K562 (cell line): ENCODE results near the gene CYP24A1. TPM values are rescaled to one million over a fixed set of nuclear protein-coding genes. Genes with fewer than 3 reads are reported as not detected.

ENCODE experiments used
- BRD4 ChIP-seq: fragments of 200-600 bp; sonication (generic); IDR thresholded peaks from 2 replicates; pipeline ENCODE4 v1.6.1; 2017; ENCODE audit warnings: inconsistent platforms
- DNMT1 ChIP-seq: fragments of 450-650 bp; IDR thresholded peaks from 2 replicates; pipeline ENCODE4 v1.6.1; 2016; ENCODE audit warnings: antibody characterized with exemption, mild to moderate bottlenecking
- HDAC1 ChIP-seq, 2 experiments: fragments of 450-650 bp; IDR thresholded peaks; 2 replicates each; pipeline ENCODE4 v1.6.1; 2016 to 2017; ENCODE audit warnings: inconsistent platforms in 1 of 2, mild to moderate bottlenecking in 1 of 2, moderate library complexity in 1 of 2
- MIER1 ChIP-seq: fragments of 450-650 bp; IDR thresholded peaks from 2 replicates; pipeline ENCODE4 v1.6.1; 2016; ENCODE audit warnings: antibody characterized with exemption, mild to moderate bottlenecking, low read depth
- PTBP1 ChIP-seq: fragments of 200-400 bp; formaldehyde crosslinking; IDR thresholded peaks from 2 replicates; pipeline ENCODE4 v1.6.1; 2017; ENCODE audit warnings: low read depth, low read length
- ZNF175 ChIP-seq: fragments of 200-800 bp; sonication (Bioruptor generic); IDR thresholded peaks from 2 replicates; pipeline ENCODE4 v1.6.1; 2016; ENCODE audit warnings: low read depth, mild to moderate bottlenecking, missing genetic modification characterization, missing compliant biosample characterization
- polyA plus RNA-seq, 8 experiments: library from polyadenylated mRNA; depleted of rRNA in 4 of 8; stranded (reverse) in 5 of 8; unstranded in 3 of 8; fragments of >200 nt; fragmentation: Nextera tagmentation in 2 of 8; fragmentation: Illumina TruSeq in 1 of 8; extraction: Ambion mirVana in 2 of 8; extraction: Trizol in 1 of 8; gene quantifications; 2 replicates each; pipeline versions ENCODE4 v1.2.1 to v1.2.3, GENCODE V29; 2011 to 2014; ENCODE audit warnings: inconsistent platforms in 1 of 8, missing spikeins in 1 of 8
- total RNA-seq, 7 experiments: library from RNA; depleted of rRNA in 6 of 7; stranded (reverse); fragments of >200 nt in 6 of 7; fragmentation: Illumina TruSeq in 2 of 7; extraction: Trizol in 2 of 7; gene quantifications; 2 replicates each; pipeline versions ENCODE4 v1.2.1 to v1.2.3, GENCODE V29; 2011 to 2021; ENCODE audit warnings: low replicate concordance in 1 of 7
- TF ChIP-seq, protein P1 (sequence below): fragments of 450-650 bp; IDR thresholded peaks from 2 replicates; pipeline ENCODE4 v1.6.1; 2017; ENCODE audit warnings: antibody characterized with exemption, mild to moderate bottlenecking
- TF ChIP-seq, protein P2 (sequence below), 2 experiments: fragments of 450-650 bp in 1 of 2; sonication (generic) in 1 of 2; formaldehyde crosslinking in 1 of 2; IDR thresholded peaks in 1 of 2; conservative IDR thresholded peaks in 1 of 2; 2 replicates each; pipeline versions ENCODE4 v1.6.1 to v1.8.1; 2016 to 2023; ENCODE audit warnings: mild to moderate bottlenecking in 2 of 2, moderate library complexity in 2 of 2, inconsistent platforms in 1 of 2, missing genetic modification reagents in 1 of 2
- TF ChIP-seq, protein P3 (sequence below): fragments of 450-650 bp; IDR thresholded peaks from 2 replicates; pipeline ENCODE4 v1.6.1; 2014; ENCODE audit warnings: low read depth, mild to moderate bottlenecking, moderate library complexity, borderline replicate concordance
- TF ChIP-seq, protein P4 (sequence below): fragments of 150-350 bp; conservative IDR thresholded peaks from 2 replicates; pipeline ENCODE4 v1.6.1; 2014; ENCODE audit warnings: low read length

The CYP24A1 gene
- total and polyA plus RNA-seq, 9 of the 15 experiments (the other 6 are each of a cell fraction or from before 2014, with no cell fraction given) = 0.04 TPM; not detected in 8

DNA sequence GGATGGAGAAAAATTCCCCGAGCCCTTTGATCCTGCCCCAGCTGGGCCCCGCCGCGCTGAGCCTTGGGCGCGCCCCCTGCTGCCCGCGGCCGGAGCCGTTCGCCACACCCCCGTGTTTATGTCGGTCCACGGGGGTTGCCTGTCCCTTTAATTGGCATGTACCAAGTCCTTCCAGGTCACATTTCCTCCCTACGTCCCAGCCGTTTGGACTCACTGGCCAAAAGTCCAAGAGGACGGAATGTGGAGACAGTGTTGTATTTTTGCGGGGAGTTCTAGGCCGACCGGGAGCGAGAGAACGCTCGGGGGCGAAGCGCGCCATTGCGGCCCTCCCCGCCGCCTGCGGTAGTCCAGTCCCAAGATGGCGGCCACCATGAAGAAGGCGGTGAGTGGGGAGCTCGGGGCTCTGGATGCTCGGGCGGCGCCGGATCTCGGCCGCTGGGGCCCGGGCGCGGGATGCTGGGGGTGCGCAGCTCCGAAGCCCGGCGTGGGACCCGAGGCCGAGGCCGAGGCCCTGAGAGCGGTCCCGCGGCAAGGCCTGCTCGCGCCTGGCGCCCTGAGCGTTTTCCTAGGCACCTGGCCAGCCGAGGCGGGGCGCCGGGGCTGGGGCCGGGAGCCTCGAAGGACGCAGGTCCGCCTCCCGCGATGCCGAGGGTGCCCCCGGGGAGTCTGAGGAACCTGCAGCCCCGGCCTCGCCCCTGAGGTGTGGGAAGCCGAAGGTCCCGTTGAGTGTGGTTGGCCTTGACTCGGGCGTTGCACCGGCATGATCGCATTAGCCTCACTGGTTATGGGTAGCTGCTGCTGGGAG lies 34.2 kb upstream of the CYP24A1 start, which contains the start of gene PFDN4 (continued):
- TF ChIP-seq, protein P1, sequence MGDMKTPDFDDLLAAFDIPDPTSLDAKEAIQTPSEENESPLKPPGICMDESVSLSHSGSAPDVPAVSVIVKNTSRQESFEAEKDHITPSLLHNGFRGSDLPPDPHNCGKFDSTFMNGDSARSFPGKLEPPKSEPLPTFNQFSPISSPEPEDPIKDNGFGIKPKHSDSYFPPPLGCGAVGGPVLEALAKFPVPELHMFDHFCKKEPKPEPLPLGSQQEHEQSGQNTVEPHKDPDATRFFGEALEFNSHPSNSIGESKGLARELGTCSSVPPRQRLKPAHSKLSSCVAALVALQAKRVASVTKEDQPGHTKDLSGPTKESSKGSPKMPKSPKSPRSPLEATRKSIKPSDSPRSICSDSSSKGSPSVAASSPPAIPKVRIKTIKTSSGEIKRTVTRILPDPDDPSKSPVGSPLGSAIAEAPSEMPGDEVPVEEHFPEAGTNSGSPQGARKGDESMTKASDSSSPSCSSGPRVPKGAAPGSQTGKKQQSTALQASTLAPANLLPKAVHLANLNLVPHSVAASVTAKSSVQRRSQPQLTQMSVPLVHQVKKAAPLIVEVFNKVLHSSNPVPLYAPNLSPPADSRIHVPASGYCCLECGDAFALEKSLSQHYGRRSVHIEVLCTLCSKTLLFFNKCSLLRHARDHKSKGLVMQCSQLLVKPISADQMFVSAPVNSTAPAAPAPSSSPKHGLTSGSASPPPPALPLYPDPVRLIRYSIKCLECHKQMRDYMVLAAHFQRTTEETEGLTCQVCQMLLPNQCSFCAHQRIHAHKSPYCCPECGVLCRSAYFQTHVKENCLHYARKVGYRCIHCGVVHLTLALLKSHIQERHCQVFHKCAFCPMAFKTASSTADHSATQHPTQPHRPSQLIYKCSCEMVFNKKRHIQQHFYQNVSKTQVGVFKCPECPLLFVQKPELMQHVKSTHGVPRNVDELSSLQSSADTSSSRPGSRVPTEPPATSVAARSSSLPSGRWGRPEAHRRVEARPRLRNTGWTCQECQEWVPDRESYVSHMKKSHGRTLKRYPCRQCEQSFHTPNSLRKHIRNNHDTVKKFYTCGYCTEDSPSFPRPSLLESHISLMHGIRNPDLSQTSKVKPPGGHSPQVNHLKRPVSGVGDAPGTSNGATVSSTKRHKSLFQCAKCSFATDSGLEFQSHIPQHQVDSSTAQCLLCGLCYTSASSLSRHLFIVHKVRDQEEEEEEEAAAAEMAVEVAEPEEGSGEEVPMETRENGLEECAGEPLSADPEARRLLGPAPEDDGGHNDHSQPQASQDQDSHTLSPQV = no peak
- TF ChIP-seq, protein P2, sequence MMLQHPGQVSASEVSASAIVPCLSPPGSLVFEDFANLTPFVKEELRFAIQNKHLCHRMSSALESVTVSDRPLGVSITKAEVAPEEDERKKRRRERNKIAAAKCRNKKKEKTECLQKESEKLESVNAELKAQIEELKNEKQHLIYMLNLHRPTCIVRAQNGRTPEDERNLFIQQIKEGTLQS (IDR thresholded peaks at IDR 0.05) = peak; percentile 37; the same call in 1 of the 2 replicates
- TF ChIP-seq, protein P2 (CRISPR knock-in tag; conservative IDR thresholded peaks at IDR 0.05) = no peak
- peak; percentile 49; the same call in 1 of the 2 replicates for TF ChIP-seq MIER1
- TF ChIP-seq, protein P3, sequence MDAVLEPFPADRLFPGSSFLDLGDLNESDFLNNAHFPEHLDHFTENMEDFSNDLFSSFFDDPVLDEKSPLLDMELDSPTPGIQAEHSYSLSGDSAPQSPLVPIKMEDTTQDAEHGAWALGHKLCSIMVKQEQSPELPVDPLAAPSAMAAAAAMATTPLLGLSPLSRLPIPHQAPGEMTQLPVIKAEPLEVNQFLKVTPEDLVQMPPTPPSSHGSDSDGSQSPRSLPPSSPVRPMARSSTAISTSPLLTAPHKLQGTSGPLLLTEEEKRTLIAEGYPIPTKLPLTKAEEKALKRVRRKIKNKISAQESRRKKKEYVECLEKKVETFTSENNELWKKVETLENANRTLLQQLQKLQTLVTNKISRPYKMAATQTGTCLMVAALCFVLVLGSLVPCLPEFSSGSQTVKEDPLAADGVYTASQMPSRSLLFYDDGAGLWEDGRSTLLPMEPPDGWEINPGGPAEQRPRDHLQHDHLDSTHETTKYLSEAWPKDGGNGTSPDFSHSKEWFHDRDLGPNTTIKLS = no peak
- TF ChIP-seq DNMT1 = peak; percentile 93
- TF ChIP-seq HDAC1 (IDR thresholded peaks at IDR 0.05) = peak in 1 of 2 experiments; percentile 67; a peak in 2 of 4 replicates
- TF ChIP-seq BRD4 = no peak
- TF ChIP-seq ZNF175 (CRISPR knock-in tag) = no peak
- TF ChIP-seq, protein P4, sequence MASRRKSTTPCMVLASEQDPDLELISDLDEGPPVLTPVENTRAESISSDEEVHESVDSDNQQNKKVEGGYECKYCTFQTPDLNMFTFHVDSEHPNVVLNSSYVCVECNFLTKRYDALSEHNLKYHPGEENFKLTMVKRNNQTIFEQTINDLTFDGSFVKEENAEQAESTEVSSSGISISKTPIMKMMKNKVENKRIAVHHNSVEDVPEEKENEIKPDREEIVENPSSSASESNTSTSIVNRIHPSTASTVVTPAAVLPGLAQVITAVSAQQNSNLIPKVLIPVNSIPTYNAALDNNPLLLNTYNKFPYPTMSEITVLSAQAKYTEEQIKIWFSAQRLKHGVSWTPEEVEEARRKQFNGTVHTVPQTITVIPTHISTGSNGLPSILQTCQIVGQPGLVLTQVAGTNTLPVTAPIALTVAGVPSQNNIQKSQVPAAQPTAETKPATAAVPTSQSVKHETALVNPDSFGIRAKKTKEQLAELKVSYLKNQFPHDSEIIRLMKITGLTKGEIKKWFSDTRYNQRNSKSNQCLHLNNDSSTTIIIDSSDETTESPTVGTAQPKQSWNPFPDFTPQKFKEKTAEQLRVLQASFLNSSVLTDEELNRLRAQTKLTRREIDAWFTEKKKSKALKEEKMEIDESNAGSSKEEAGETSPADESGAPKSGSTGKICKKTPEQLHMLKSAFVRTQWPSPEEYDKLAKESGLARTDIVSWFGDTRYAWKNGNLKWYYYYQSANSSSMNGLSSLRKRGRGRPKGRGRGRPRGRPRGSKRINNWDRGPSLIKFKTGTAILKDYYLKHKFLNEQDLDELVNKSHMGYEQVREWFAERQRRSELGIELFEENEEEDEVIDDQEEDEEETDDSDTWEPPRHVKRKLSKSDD = no peak
- TF ChIP-seq PTBP1 = no peak
